Activated CD8-positive, alpha-beta T cell treated with anti-CD3 and anti-CD28 coated beads for 36 hours (primary cell): ENCODE data around the gene DES. TPM values are rescaled to one million over a fixed set of nuclear protein-coding genes. Genes with fewer than 3 reads are reported as not detected.

Source experiments
- ATAC-seq: fragments of 200-7000 bp; cut with Tn5 transposase; one replicate; pipeline ENCODE4 v1.10.0; 2021; ENCODE audit warnings: mild to moderate bottlenecking, moderate library complexity
- CTCF ChIA-PET: fragments of 350-600 bp; sonication (Branson Sonifier 250); formaldehyde crosslinking; loops from one replicate; lab custom pipeline; 2021; ENCODE audit warnings: antibody characterized with exemption; lab: Charles Lee
- POLR2A ChIA-PET: fragments of 350-600 bp; sonication (Branson Sonifier 250); formaldehyde crosslinking; loops from one replicate; lab custom pipeline; 2021; ENCODE audit warnings: antibody characterized with exemption; lab: Charles Lee
- DNase-seq: peaks from one replicate; pipeline ENCODE4 v3.0.0-alpha.2; 2020
- H3K27ac Mint-ChIP-seq: one replicate; pipeline ENCODE4 v1.8.0; 2021; ENCODE audit warnings: mild to moderate bottlenecking, mixed read lengths
- H3K27me3 Mint-ChIP-seq: one replicate; pipeline ENCODE4 v1.8.0; 2021; ENCODE audit warnings: mixed read lengths
- H3K36me3 Mint-ChIP-seq: one replicate; pipeline ENCODE4 v1.8.0; 2021; ENCODE audit warnings: low read depth, mixed read lengths
- H3K4me1 Mint-ChIP-seq: one replicate; pipeline ENCODE4 v1.8.0; 2021; ENCODE audit warnings: low read depth, mixed read lengths
- H3K4me3 Mint-ChIP-seq: one replicate; pipeline ENCODE4 v1.8.0; 2021; ENCODE audit warnings: mild to moderate bottlenecking, moderate library complexity, mixed read lengths
- H3K9me3 Mint-ChIP-seq: one replicate; pipeline ENCODE4 v1.8.0; 2021; ENCODE audit warnings: mixed read lengths
- intact Hi-C: fragments of 100-400 bp; cut with micrococcal nuclease; formaldehyde crosslinking; loops from one replicate; pipeline ENCODE4 v1.10.0; 2022
- total RNA-seq, 2 experiments: library from RNA; stranded (reverse); gene quantifications; one replicate each; pipeline ENCODE4 v1.2.3, GENCODE V29; 2021
- TF ChIP-seq, protein P1 (sequence below): fragments of 200-600 bp; IDR thresholded peaks from one replicate; pipeline ENCODE4 v1.8.0; 2022; ENCODE audit warnings: antibody characterized with exemption, mild to moderate bottlenecking

The DES gene
- total RNA-seq, 2 experiments from 2014 or later: not detected

DNA sequence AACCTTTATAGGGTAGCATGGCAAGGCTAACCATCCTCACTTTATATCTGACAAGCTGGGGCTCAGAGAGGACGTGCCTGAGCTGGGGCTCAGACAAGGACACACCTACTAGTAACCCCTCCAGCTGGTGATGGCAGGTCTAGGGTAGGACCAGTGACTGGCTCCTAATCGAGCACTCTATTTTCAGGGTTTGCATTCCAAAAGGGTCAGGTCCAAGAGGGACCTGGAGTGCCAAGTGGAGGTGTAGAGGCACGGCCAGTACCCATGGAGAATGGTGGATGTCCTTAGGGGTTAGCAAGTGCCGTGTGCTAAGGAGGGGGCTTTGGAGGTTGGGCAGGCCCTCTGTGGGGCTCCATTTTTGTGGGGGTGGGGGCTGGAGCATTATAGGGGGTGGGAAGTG lies 1.2 kb upstream of the DES start:
- Mint-ChIP-seq H3K9me3 (peaks cover 2% of the 10 kb centered on the region), H3K27ac (no peak overlapping the region), H3K4me1 (no peaks in the 10 kb centered on the region), H3K4me3 (no peak overlapping the region), H3K36me3 (no peaks in the 10 kb centered on the region), H3K27me3 (peaks cover 30% of the 10 kb centered on the region)
- no peak for ATAC-seq
- TF ChIP-seq, protein P1, sequence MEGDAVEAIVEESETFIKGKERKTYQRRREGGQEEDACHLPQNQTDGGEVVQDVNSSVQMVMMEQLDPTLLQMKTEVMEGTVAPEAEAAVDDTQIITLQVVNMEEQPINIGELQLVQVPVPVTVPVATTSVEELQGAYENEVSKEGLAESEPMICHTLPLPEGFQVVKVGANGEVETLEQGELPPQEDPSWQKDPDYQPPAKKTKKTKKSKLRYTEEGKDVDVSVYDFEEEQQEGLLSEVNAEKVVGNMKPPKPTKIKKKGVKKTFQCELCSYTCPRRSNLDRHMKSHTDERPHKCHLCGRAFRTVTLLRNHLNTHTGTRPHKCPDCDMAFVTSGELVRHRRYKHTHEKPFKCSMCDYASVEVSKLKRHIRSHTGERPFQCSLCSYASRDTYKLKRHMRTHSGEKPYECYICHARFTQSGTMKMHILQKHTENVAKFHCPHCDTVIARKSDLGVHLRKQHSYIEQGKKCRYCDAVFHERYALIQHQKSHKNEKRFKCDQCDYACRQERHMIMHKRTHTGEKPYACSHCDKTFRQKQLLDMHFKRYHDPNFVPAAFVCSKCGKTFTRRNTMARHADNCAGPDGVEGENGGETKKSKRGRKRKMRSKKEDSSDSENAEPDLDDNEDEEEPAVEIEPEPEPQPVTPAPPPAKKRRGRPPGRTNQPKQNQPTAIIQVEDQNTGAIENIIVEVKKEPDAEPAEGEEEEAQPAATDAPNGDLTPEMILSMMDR: no peak
- intact Hi-C loops: no loop called here
- ChIA-PET CTCF (interaction anchor here (1.4 to 4.5 kb wide), 3 partner anchors 14 to 113 kb away, joined by 4 to 30 read pairs (median 14); no protein-coding TSS in a partner anchor), POLR2A (no interaction called here)
- no peak for DNase-seq

DNA sequence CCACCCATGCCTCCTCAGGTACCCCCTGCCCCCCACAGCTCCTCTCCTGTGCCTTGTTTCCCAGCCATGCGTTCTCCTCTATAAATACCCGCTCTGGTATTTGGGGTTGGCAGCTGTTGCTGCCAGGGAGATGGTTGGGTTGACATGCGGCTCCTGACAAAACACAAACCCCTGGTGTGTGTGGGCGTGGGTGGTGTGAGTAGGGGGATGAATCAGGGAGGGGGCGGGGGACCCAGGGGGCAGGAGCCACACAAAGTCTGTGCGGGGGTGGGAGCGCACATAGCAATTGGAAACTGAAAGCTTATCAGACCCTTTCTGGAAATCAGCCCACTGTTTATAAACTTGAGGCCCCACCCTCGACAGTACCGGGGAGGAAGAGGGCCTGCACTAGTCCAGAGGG lies 803 bp upstream of the DES start:
- ChIA-PET CTCF (interaction anchor here (1.4 to 4.5 kb wide), 3 partner anchors 14 to 112 kb away, joined by 4 to 30 read pairs (median 14); no protein-coding TSS in a partner anchor), POLR2A (no interaction called here)
- Mint-ChIP-seq H3K27me3 (peaks cover 29% of the 10 kb centered on the region), H3K4me1 (no peaks in the 10 kb centered on the region), H3K27ac (no peak overlapping the region), H3K4me3 (no peak overlapping the region), H3K9me3 (peaks cover under 1% of the 10 kb centered on the region), H3K36me3 (no peaks in the 10 kb centered on the region)
- intact Hi-C loops: no loop called here
- TF ChIP-seq, protein P1: no peak
- ATAC-seq: no peak
- DNase-seq: no peak

DNA sequence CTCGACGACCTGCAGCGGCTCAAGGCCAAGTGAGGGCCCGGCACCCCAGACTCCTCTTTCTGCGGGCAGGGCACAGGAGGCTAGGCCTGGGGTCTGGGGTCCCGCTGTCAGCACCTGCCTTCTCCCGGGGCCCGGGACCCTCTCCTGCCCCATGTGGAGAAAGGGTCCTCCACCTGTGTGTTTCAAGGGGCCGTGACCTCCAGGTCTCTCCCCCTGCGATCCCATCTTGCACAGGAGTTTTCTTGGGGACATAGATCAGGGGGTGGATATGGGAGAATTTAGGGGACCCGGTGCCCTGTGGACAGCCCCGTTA lies 791 bp downstream of the DES start:
- ChIA-PET CTCF (interaction anchor here (1.0 to 4.5 kb wide), 8 partner anchors 16 to 123 kb away, joined by 3 to 30 read pairs (median 3); a partner anchor contains a TSS), POLR2A (no interaction called here)
- Mint-ChIP-seq H3K4me1 (no peaks in the 10 kb centered on the region), H3K36me3 (no peaks in the 10 kb centered on the region), H3K4me3 (no peak overlapping the region), H3K27ac (no peak overlapping the region), H3K27me3 (peaks cover 26% of the 10 kb centered on the region), H3K9me3 (no peaks in the 10 kb centered on the region)
- TF ChIP-seq, protein P1: no peak
- intact Hi-C loops: no loop called here
- no peak for DNase-seq
- ATAC-seq: no peak

GRCh38 chr2:219419331-219420197 lies 1.4 kb downstream of the DES start:
- H3K27ac Mint-ChIP-seq: no peak overlapping the region
- ChIA-PET CTCF (interaction anchor here (1.1 to 4.1 kb wide), 4 partner anchors 17 to 110 kb away, joined by 3 to 14 read pairs (median 3); a partner anchor contains a TSS), POLR2A (no interaction called here)
- ATAC-seq (no peak), DNase-seq (no peak)
- H3K36me3 Mint-ChIP-seq: no peaks in the 10 kb centered on the region
- H3K4me1 Mint-ChIP-seq: no peaks in the 10 kb centered on the region
- TF ChIP-seq, protein P1: no peak
- no peaks in the 10 kb centered on the region for H3K9me3 Mint-ChIP-seq
- intact Hi-C loops: no loop called here
- no peak overlapping the region for H3K4me3 Mint-ChIP-seq
- H3K27me3 Mint-ChIP-seq: peaks cover 25% of the 10 kb centered on the region

DNA sequence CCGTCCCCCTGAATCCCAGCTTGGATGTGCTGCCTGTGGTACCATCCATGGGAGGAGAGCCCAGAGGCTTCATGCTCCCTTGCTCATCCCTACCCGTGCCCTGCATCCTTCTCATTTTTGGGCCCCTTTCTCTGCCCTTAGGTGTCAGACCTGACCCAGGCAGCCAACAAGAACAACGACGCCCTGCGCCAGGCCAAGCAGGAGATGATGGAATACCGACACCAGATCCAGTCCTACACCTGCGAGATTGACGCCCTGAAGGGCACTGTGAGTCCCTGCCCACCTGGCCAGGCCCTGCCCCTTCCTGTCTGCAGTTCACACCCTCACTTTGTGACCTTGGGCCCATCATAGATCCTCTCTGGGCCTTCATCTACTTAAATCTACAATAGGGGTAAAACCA lies 2.5 kb downstream of the DES start:
- intact Hi-C loops: no loop called here
- ChIA-PET POLR2A (no interaction called here), CTCF (interaction anchor here (1.8 kb wide), 1 partner anchor 75 kb away, joined by 4 read pairs; no protein-coding TSS in a partner anchor)
- Mint-ChIP-seq H3K9me3 (no peaks in the 10 kb centered on the region), H3K4me3 (no peak overlapping the region), H3K27me3 (peaks cover 22% of the 10 kb centered on the region), H3K27ac (no peak overlapping the region), H3K4me1 (no peaks in the 10 kb centered on the region), H3K36me3 (no peaks in the 10 kb centered on the region)
- ATAC-seq: no peak
- TF ChIP-seq, protein P1: no peak
- DNase-seq: no peak
